Iris pigment epithelial cell (primary cell): ENCODE data around the gene KCNE3.
A peak's percentile ranks its signal among the peaks of the same experiment; 100 is the strongest.

ENCODE experiments used
- DNase-seq: peaks from one replicate; pipeline ENCODE4 v3.0.0-alpha.2; 2011; ENCODE audit warnings: low read depth

KCNE3 gene

GRCh38 chr11:74471668-74472429, 4.5 kb upstream of the KCNE3 start:
- DNase-seq = no peak

- DNase-seq = no peak
Measured at GRCh38 chr11:74471037-74471436, 3.7 kb upstream of the KCNE3 start.

GRCh38 chr11:74470526-74470925, 3.2 kb upstream of the KCNE3 start:
- no peak for DNase-seq

GRCh38 chr11:74468936-74469335, 1.6 kb upstream of the KCNE3 start:
- DNase-seq = no peak

- DNase-seq = no peak
Measured at GRCh38 chr11:74468521-74468920, 1.2 kb upstream of the KCNE3 start.

GRCh38 chr11:74468058-74468457, 709 bp upstream of the KCNE3 start:
- no peak for DNase-seq

GRCh38 chr11:74465291-74465708, 2.0 kb downstream of the KCNE3 start:
- no peak for DNase-seq

GRCh38 chr11:74464746-74465145, 2.6 kb downstream of the KCNE3 start:
- no peak for DNase-seq

- DNase-seq = no peak
Measured at GRCh38 chr11:74463216-74463615, 4.1 kb downstream of the KCNE3 start.

GRCh38 chr11:74462631-74463030, 4.7 kb downstream of the KCNE3 start:
- DNase-seq = no peak

- peak; percentile 62 for DNase-seq
Measured at GRCh38 chr11:74462009-74462408, 5.3 kb downstream of the KCNE3 start.

- DNase-seq = peak; percentile 78
Measured at GRCh38 chr11:74460481-74461154, 6.7 kb downstream of the KCNE3 start.

- no peak for DNase-seq
Measured at GRCh38 chr11:74460065-74460464, 7.3 kb downstream of the KCNE3 start.

- DNase-seq = no peak
Measured at GRCh38 chr11:74459584-74459983, 7.8 kb downstream of the KCNE3 start.

- DNase-seq = no peak
Measured at GRCh38 chr11:74457356-74457755, 10.0 kb downstream of the KCNE3 start.

- peak; percentile 69 for DNase-seq
Measured at GRCh38 chr11:74453373-74453975, 13.9 kb downstream of the KCNE3 start.

GRCh38 chr11:74452366-74452765, 15.0 kb downstream of the KCNE3 start:
- no peak for DNase-seq

GRCh38 chr11:74450318-74450717, 17.0 kb downstream of the KCNE3 start:
- no peak for DNase-seq

GRCh38 chr11:74449369-74449931, 17.9 kb downstream of the KCNE3 start:
- peak; percentile 80 for DNase-seq

GRCh38 chr11:74447720-74448119, 19.6 kb downstream of the KCNE3 start:
- no peak for DNase-seq

- DNase-seq = no peak
Measured at GRCh38 chr11:74446532-74446938, 20.8 kb downstream of the KCNE3 start.

GRCh38 chr11:74444173-74444826, 23.0 kb downstream of the KCNE3 start:
- no peak for DNase-seq
